KBM-7 (cell line): ENCODE results near the gene MCAM.
A peak's percentile ranks its signal among the peaks of the same experiment; 100 is the strongest.

ENCODE experiments used
- DNase-seq: peaks from one replicate; pipeline ENCODE4 v3.0.0-alpha.2; 2015
- in situ Hi-C: fragments of 300-500 bp; cut with MboI; formaldehyde crosslinking; loops from 2 replicates; pipeline ENCODE4 v1.14.3; 2020; ENCODE audit warnings: low sequenced_read_pairs, low pct_unique_long_range_greater_than_20kb, mixed read lengths

The MCAM gene

DNA sequence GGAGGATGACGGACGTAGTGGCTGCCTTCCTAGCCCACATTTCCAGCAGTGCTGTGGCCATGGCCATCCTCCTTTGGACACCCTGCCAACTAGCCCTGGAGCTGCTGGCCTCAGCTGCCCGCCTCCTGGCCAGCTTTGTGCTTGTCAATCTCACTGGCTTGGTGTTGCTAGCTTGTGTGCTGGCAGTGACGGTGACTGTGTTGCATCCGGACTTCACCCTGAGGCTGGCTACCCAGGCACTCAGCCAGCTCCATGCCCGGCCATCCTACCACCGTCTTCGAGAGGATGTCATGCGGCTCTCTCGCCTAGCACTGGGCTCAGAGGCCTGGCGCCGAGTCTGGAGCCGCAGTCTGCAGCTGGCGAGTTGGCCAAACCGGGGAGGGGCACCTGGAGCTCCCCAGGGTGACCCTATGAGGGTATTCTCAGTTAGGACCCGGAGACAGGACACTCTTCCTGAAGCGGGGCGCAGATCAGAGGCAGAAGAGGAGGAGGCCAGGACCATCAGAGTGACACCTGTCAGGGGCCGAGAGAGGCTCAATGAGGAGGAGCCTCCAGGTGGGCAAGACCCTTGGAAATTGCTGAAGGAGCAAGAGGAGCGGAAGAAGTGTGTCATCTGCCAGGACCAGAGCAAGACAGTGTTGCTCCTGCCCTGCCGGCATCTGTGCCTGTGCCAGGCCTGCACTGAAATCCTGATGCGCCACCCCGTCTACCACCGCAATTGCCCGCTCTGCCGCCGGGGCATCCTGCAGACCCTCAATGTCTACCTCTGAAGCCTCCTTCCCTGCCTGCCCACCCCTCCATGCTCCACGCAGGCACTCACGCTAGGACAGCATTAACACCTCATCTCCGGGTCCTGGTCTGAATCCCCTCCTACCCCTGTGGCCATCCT, 19.0 kb upstream of the MCAM start:
- no peak for DNase-seq
- in situ Hi-C loops: no loop called here

DNA sequence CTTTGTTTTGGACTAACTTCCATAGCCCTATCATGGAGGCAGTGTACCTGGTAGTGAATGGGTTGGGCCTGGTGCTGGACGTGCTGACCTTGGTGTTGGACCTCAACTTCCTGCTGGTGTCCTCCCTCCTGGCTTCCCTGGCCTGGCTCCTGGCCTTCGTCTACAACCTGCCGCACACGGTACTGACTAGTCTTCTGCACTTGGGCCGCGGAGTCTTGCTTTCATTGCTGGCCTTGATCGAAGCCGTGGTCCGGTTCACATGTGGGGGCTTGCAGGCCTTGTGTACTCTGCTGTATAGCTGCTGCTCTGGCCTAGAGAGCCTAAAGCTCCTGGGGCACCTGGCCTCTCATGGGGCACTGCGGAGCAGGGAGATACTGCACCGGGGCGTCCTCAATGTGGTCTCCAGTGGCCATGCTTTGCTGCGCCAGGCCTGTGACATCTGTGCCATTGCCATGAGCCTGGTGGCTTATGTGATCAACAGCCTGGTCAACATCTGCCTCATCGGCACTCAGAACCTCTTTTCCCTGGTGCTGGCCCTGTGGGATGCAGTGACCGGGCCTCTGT, 18.2 kb upstream of the MCAM start:
- in situ Hi-C loops: no loop called here
- DNase-seq: no peak

DNA sequence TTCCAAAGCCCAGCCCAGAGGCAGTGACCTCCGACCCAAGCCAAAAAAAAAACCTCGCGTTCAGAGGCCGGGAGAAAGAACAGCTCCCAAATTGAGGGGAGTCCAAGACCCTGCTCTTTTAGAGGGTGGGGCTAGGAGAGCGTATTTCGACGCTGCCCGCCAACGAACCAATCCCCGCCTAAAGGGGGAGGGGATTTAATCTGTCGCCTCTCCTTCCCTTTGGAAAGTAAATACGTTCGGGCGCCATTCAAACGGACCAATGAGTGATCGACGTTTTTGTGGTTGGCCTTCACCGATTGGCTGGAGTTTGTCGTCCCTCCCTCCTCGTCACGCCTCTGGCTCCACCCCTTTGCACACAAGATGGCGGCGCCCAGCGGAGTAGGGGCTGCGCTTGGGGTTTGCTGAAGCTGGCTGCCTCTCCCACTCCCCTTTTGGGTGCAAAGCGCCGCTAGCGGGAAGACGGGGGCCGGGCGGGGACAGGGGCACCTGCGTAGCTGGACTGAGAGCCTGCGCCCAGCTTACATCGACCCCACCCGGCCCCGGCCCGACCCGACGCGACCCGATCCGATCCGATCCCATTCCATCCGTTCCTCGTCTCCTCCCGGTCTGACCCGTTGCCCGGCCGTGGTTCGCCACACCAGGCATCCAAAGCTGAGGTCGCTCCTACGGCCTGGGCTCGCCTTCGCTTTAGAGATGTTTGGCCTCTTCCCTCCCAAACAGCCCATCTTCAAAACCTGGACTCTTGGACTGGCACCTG, 17.4 kb upstream of the MCAM start, which contains the start of gene RNF26:
RNF26 (plus strand) TSS at position 354 of the 757 bp plus-strand sequence. CDS start 596 bp downstream, outside the sequence.
- in situ Hi-C loops: no loop called here
- peak; percentile 98 for DNase-seq

DNA sequence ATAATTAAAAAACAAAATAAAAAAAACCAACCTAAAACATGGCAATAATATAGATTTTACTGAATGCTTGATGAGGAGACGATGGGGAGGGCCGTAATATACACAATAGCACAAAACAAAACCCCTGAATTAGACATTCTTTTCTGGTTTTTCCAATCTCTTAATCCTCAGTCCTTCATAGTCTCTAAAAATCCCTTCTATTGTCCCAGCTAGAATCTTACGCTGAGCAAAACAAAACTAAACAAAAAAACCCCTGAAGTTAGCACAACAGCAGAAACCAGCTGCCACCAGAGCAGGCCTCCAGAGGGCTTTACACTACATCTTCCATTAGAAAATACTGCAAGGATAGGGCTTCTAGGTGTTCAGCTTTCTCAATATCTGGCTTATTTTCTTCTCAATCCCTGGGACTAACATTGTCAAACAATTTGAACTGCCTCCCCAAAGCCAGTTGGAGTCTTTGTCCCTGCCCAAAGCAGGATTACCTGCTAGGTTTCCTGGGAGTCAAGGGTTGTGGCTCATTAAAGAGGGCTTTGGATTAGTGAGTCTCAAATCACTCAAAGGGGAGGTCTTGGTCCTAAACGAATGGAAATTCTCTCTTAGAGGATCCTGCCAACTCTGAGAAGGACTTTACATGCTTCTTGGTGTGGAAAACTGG, 15.3 kb upstream of the MCAM start:
- DNase-seq: no peak
- in situ Hi-C loops: no loop called here

DNA sequence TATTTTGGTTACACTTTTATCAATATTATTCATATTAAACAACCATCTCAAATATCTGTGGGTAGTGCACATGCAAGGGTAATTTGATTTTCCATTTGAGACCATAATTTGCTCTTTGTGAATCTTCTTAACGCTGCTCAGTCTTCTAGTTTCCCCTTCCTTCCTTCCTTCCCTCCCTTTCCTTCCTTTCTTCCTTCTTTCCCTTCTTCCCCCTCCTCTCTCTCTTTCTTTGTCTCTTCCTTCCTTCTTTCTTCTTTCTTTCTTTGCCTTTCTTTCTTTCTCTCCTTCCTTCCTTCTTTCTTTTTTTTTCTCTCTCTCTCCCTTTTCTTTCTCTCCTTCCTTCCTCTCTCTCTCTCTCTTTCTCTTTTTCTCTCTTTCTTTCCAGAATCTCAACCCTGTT, 13.3 kb upstream of the MCAM start:
- in situ Hi-C loops: no loop called here
- DNase-seq: no peak

DNA sequence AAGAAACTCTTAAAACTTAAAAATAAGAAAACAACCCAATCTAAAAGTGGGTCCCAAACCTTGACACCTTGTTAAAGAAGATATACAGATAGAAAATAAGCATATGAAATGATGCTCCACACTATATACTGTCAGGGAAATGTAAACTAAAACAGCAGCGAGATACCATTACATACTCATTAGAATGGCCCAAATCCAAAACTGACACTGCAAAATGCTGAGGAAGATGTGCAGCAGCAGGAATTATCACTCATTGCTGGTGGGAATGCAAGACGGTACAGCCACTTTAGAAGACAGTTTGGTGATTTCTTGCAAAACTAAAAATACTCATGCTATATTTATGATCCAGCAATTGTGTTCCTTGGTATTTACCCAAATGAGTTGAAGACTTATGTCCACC, 12.4 kb upstream of the MCAM start:
- in situ Hi-C loops: no loop called here
- no peak for DNase-seq

DNA sequence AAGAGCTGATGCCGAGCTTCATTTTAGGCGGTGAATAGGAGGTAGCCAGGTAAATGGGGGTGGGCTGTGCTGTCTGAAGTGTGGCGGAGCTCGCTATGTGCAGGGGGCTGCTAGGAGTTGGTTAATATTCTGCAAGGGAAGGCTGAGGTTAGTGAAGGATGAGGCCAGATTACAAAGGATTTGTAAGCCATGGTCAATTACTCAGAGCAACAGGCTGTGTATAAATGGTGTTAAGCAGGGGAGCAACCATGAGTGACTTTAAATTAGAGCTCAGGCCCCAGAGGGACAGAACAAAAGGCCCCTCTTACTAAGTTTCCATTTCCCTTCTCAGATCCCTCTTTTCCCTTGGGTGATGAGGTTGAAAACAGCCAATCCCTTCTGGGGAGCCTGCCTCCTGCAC, 7.3 kb upstream of the MCAM start:
- in situ Hi-C loops: no loop called here
- no peak for DNase-seq

DNA sequence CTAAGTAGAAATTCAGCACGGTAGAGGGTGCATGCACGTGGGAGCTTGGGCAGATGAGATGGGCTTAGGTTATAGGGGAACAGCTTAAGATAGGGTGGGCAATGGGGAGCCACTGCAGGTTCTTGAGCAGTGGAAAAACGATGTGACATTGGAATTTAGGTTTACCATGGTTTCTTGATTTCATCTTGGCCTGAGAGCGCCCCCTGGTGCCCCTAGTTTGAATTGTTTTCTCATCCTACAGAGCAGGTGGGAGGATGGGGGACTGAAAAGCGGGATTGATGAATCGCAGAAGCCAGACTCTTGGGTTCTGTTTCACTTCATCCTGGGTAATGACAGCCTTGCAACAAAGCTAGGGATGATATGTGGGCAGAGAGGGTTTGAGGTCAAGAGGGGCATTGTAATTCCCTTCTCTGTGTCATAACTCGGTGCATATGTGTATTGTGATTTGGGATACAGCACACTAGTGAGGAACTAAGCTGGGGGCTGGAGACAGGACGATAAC, 6.7 kb upstream of the MCAM start:
- in situ Hi-C loops: no loop called here
- peak; percentile 81 for DNase-seq

DNA sequence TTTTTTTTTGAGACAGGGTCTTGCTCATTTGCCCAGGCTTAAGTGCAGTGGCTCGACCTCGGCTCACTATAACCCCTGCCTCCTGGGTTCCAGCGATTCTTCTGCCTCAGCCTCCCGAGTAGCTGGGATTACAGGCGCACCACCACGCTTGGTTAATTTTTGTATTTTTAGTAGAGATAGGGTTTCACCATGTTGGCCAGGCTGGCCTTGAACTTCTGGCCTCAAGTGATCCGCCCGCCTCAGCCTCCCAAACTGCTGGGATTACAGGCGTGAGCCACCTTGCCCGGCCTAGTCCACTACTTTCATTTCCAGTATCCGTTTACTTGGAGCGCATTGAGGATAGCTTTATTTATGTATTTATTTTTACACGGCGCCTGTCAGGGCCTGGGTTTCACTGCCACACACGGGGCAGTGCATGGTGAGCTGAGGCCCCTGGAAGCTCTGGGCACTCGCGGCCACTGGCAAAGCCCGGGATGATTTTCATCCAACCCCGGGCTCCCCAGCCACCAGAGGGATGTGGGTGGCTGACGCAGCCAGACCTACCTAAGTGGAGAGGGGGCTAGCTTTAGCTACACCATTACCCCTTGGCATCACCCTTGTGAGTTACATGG, 6.1 kb upstream of the MCAM start:
- in situ Hi-C loops: no loop called here
- DNase-seq: no peak

DNA sequence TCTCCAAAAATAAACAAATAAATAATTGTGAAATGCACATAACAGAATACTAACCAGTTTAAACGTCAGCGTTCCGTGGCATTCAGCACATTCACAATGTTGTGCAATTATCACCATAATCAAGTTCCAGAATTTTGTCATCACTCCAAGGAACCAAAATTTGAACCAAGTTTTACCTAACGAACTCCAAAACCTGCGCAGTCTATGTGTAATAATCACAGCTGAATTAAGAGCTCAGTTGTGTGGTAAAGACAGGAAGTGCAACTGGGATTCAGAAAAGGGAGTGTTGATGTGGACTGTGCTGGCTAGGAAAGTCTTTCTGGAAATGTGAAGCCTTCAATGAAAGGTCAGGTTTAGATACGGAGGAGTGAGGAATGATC, 5.4 kb upstream of the MCAM start:
- in situ Hi-C loops: no loop called here
- peak; percentile 32 for DNase-seq

DNA sequence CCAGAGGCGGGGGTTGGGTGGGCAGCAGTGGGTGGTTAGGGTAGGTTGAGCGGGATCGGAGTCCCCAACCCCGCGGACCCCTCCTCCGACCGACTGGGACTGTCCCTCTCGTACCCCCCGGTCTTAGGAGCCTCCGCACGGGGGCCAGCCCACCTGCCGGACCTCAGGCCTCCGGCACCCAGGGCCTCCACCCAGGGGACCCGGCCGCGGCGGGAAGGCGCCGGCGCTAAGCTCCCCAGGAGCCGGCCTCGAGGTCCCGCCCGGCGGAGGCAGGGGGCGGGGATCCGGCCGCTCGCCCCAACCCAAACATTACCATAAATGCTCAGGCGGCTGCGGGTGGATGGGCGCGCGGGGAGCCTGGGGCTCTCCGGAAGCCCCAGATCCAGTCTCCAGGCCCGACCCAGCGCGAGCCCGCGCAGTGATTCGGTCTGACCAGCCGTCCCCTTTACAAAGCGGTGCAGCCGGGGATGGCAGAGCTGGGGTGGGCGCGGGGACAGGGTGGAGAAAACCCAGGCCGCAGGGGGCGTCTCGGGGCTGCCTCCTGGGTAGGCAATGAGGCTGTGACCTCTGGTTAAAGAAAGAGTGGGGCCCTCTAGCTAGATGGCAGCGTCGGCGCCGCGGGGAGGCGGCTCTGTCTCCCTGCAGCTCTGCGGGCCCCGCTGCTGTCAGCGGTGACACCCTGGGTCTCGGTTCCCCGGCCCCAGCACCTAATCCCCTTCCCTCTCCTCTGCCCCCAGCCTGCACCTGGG, 4.0 kb upstream of the MCAM start:
- in situ Hi-C loops: no loop called here
- peak; percentile 39 for DNase-seq

DNA sequence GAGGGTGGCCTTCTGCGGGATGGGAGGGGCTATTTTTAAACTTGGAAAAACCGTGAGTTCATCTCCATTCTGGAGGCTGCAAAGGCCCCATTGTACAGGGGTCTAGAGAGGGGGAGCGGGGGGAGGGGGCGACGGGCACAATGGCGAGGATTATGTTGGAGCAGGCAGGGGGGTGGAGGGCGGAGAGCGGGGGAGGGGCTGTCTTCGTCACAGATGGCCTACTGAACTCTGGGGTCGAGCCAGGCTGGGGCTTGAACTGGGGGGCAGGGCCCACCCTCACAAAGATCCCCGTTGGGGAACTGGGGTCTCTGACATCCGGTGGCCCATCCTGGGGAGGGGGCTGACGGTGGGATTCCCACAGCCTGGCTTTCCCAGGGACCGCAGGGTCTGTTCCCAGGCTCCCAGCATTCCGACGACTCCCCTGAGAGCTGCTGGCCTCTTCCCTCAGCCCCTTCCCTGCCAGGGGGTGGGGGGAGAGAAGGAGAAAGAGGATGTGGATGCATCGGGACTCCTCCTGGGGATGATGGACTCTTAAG, 3.4 kb upstream of the MCAM start:
- DNase-seq: no peak
- in situ Hi-C loops: no loop called here

DNA sequence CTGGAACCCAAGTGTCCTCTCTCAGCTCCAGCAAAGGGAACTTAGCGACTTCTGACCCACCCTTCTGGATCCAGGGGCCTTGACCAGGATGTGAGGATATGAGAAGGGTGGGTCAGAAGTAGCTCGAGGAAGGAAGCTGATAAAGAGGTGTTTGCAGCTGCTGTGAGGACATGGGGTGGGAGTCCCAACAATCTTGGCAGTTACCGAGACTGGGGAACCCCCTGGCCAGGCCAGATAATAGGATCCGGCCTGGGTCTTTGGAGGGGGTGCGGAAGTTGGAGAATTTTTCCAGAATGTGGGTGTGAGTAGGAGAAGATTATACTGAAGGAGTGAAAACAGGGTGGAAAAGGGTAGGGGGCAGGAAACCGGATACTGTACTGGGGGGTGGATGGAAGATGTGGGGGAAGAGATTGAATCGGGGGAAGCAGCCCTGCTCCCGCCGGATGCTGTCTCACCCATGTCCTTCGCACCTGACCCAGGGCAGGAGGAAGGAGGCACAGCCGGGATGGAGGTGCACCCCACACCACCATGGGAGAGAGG, 2.8 kb upstream of the MCAM start:
- in situ Hi-C loops: no loop called here
- no peak for DNase-seq

DNA sequence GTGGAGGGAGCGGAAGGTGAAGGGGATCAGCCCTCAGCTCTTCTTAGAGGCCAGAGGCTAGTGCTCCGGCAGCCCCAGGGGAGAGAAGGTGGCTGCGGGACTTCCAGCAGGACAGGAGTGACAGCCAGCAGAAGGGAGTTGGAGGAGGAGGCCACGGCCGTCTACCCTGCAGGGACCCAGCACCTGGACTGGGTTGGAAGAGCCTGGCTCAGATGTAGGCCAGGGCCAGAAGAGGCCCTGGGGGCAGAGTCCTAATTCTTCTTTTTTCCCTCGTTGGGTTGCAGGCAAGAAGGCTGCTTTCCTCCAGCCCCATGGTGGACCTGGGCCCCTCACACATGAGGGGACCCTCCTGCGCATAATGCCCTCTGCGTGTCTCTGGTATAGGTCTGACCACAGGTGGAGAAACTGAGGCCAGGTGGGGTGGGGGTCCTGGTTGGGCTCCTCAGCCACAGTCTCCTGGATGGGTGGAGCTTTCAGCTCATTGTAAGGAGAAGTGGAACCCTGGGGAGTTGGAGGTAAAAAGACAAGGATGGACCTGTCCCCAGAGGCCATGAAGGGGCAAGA, 2.3 kb upstream of the MCAM start:
- in situ Hi-C loops: no loop called here

DNA sequence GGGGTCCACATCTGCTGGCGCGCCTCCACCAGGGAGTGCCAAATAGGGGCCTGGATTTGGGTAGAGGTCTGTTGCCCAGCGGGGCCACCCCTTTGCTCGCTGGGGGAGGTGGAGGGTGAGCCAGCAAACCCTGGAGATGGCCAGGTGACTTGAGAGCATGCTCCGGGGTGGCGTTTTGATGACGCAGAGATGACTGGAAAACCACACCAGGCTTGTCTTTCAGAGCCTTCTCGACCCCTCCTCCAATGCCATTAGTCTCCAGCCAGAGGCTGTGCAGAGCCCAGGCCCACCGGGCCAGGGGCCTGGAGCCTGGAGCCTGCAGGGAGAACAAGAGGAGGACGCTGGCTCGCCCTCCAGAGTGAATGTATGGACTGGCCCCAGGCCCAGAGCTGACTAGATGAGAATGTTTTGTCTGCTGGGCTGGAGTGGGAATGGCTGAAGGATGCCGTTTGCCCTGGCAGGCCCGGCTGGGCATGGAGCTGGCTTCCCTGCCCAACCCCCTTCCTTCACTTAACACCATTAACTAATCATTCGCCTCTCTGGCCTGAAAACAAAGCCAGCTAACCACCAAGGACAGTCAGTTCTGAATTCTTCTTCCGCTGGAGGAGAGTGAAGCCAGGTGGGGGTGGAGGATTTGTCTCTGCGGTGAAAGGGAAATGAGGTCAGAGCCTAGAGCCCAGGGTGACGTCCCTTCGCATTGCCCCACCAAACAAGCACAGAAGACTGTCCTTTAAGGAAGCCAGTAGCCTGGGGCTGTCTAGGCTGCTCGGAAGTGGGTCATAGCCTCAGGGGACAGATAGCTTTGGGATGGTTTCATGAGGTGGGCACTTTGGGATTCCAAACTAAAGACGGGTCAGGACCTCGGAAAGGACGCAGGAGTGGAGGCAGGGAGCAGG, 1.6 kb upstream of the MCAM start:
- in situ Hi-C loops: no loop called here
- DNase-seq: peak; percentile 96

More for the DNA sequence above, 2.3 kb upstream of the MCAM start:
- DNase-seq: no peak

DNA sequence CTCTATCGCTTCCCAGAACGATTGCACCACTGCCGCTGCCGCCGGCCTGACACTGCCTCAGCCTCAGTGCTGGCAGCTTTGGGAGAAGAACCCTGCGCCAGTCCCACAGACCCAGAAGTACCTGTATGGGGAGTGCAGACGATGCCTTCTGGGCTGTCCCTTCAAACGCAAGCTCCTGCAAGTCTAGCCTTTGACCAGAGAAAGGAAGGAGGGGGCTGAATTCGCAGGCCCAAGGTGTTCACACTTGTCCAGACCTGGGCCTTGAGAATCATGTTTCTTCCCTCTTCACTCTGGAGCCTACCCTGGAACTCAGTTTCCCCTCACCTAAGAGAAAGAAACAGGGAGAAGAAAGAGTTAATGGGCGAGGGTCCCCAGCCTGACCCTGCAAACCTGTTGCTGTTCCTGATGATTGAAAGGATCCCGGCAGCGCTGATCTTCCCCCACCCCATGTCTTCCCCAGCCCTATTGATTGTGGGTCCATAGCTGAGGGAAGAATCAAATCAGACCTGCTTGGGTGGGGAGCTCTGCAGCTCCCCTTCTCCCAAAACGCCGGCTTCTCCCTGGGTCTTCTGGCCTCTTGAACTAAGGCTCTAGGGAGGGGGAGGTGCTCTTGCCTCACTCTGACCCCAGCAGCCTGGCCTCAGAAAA, 786 bp upstream of the MCAM start:
- no peak for DNase-seq
- in situ Hi-C loops: no loop called here
